ENCODE results near the gene KIF6. TPM values are rescaled to one million over a fixed set of nuclear protein-coding genes. Genes with fewer than 3 reads are reported as not detected.

Gene KIF6
- total RNA-seq, 1 donor from 2014 or later, result 2.7 TPM

DNA sequence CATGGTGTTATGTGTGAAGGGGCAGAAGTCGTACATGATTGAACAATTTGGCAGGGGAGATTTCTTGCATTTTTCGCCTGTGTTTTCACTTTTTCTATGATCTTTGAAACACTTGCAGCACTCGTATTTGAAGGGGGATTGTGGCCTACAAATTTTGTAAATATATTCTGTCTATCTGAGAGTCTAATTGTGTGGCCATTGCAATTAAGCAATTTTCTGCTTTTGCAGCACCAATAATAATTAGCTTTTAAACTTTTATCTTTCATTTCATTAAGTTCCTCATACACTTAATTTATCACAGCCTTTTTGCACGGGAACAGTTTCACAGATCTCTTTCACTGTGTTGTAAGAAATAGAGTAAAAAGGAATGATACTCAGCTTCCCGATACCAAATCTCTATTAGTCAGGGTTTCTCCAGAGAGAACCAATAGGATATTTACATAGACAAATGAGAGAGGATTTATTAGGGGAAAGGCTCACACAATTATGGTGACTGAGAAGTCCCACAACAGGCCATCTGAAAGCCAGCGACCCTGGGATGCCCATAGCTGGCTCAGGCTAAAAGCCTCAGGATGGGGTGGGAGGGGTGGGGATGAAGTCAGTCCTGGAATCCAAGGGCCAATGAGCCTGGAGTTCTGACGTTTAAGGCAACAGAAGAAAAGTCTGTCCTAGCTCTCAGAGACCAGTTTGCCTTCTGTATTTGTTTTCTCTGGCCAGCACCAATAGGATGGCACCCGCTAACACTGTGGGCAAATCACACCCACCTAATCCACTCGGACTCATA lies 58.3 kb downstream of the KIF6 start:
- H2AFZ ChIP-seq (replicated peaks), result peak overlapping the region; percentile 78
- no peaks in the 10 kb centered on the region for H3K9me3 ChIP-seq (ENCODE audit: low read depth)
- no peaks in the 10 kb centered on the region for H4K20me1 ChIP-seq (ENCODE audit: low read depth)
- H3K27me3 Mint-ChIP-seq (ENCODE audit: insufficient read depth, low read depth), result peaks cover 2% of the 10 kb centered on the region
- H3K9ac ChIP-seq, result no peak overlapping the region
- TF ChIP-seq, protein P1, sequence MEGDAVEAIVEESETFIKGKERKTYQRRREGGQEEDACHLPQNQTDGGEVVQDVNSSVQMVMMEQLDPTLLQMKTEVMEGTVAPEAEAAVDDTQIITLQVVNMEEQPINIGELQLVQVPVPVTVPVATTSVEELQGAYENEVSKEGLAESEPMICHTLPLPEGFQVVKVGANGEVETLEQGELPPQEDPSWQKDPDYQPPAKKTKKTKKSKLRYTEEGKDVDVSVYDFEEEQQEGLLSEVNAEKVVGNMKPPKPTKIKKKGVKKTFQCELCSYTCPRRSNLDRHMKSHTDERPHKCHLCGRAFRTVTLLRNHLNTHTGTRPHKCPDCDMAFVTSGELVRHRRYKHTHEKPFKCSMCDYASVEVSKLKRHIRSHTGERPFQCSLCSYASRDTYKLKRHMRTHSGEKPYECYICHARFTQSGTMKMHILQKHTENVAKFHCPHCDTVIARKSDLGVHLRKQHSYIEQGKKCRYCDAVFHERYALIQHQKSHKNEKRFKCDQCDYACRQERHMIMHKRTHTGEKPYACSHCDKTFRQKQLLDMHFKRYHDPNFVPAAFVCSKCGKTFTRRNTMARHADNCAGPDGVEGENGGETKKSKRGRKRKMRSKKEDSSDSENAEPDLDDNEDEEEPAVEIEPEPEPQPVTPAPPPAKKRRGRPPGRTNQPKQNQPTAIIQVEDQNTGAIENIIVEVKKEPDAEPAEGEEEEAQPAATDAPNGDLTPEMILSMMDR (IDR thresholded peaks at IDR 0.05), result no peak
- no peak for TF ChIP-seq EZH2phosphoT487 (IDR thresholded peaks at IDR 0.05)
- no peak for TF ChIP-seq EZH2 (IDR thresholded peaks at IDR 0.05)
- H3K4me1 Mint-ChIP-seq, result peaks cover 10% of the 10 kb centered on the region
- H3F3A ChIP-seq (ENCODE audit: low read depth), result no peaks in the 10 kb centered on the region
- H3K4me3 ChIP-seq, result no peak overlapping the region
- no peak overlapping the region for H3K4me3 Mint-ChIP-seq
- no peaks in the 10 kb centered on the region for H3K36me3 Mint-ChIP-seq
- peak; percentile 6 for DNase-seq (ENCODE audit: low spot score)
- peaks cover 15% of the 10 kb centered on the region for H3K4me1 ChIP-seq
- H3K27ac ChIP-seq, result no peak overlapping the region
- no peak overlapping the region for H3K4me2 ChIP-seq
- no peaks in the 10 kb centered on the region for H3K9me3 Mint-ChIP-seq
- H3K27ac Mint-ChIP-seq, result no peak overlapping the region
- H3K79me2 ChIP-seq (ENCODE audit: low read depth), result no peaks in the 10 kb centered on the region
- no peaks in the 10 kb centered on the region for H3K27me3 ChIP-seq
- no peaks in the 10 kb centered on the region for H3K36me3 ChIP-seq

DNA sequence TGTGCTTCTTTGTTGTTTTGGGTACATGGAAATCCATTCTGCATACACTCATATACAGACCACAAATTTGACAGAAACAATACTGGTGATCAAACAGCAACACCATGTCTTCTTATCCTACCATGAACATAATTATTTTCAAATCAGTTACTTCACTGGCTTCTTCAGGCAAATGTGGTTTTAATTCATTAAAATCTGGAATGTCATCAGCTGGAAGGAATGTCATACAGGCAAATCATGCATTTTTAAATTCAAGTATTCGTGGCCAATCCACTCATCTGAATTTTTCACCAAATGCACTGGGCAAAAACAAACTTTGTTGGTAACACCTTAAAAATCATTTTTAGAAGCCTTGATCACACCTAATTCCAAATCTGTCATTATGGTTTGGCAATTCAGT lies 59.3 kb downstream of the KIF6 start:
- Histone ChIP-seq H3K27me3 (no peaks in the 10 kb centered on the region), H2AFZ (replicated peaks) (no peak overlapping the region), H3F3A (ENCODE audit: low read depth) (no peaks in the 10 kb centered on the region), H3K4me3 (no peak overlapping the region), H3K79me2 (ENCODE audit: low read depth) (no peaks in the 10 kb centered on the region), H3K4me2 (no peak overlapping the region), H3K4me1 (peaks cover 15% of the 10 kb centered on the region), H3K36me3 (no peaks in the 10 kb centered on the region), H3K27ac (no peak overlapping the region), H3K9me3 (ENCODE audit: low read depth) (no peaks in the 10 kb centered on the region), H4K20me1 (ENCODE audit: low read depth) (no peaks in the 10 kb centered on the region), H3K9ac (no peak overlapping the region)
- no peak for DNase-seq (ENCODE audit: low spot score)
- no peaks in the 10 kb centered on the region for H3K9me3 Mint-ChIP-seq
- no peak overlapping the region for H3K4me3 Mint-ChIP-seq
- H3K36me3 Mint-ChIP-seq, result no peaks in the 10 kb centered on the region
- peaks cover 2% of the 10 kb centered on the region for H3K27me3 Mint-ChIP-seq (ENCODE audit: insufficient read depth, low read depth)
- peaks cover 10% of the 10 kb centered on the region for H3K4me1 Mint-ChIP-seq
- H3K27ac Mint-ChIP-seq, result no peak overlapping the region
- TF ChIP-seq EZH2phosphoT487 (IDR thresholded peaks at IDR 0.05), result no peak
- TF ChIP-seq, protein P1 (IDR thresholded peaks at IDR 0.05), result no peak
- no peak for TF ChIP-seq EZH2 (IDR thresholded peaks at IDR 0.05)

DNA sequence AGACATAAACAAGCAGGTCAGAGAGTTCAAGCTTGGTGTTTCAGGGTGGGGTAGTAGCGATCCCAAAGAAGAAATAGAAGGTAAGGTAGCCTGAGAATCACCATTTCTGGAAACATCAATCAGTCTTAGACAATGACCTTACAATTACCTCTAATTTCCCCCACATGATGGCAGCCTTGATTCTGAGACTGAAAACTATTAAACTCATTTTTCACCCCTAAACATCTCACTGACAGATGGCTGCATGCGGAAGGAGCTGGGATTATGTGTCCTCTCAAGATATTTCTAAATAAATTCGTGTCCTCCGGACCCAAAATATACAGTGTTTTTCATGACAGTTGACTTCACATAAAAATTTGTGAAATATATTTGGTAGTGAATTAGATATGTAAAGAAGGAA lies 61.0 kb downstream of the KIF6 start:
- Mint-ChIP-seq H3K4me3 (no peak overlapping the region), H3K9me3 (no peaks in the 10 kb centered on the region), H3K27me3 (ENCODE audit: insufficient read depth, low read depth) (no peaks in the 10 kb centered on the region), H3K4me1 (peaks cover 10% of the 10 kb centered on the region), H3K36me3 (no peaks in the 10 kb centered on the region), H3K27ac (no peak overlapping the region)
- H3K4me2 ChIP-seq, result no peak overlapping the region
- TF ChIP-seq EZH2 (IDR thresholded peaks at IDR 0.05), result no peak
- no peak for TF ChIP-seq EZH2phosphoT487 (IDR thresholded peaks at IDR 0.05)
- TF ChIP-seq, protein P1 (IDR thresholded peaks at IDR 0.05), result no peak
- peaks cover 13% of the 10 kb centered on the region for H3K4me1 ChIP-seq
- H3K9ac ChIP-seq, result no peak overlapping the region
- H3K27ac ChIP-seq, result no peak overlapping the region
- no peaks in the 10 kb centered on the region for H3K79me2 ChIP-seq (ENCODE audit: low read depth)
- DNase-seq (ENCODE audit: low spot score), result no peak
- no peaks in the 10 kb centered on the region for H3K9me3 ChIP-seq (ENCODE audit: low read depth)
- no peak overlapping the region for H2AFZ ChIP-seq (replicated peaks)
- no peaks in the 10 kb centered on the region for H3F3A ChIP-seq (ENCODE audit: low read depth)
- H4K20me1 ChIP-seq (ENCODE audit: low read depth), result no peaks in the 10 kb centered on the region
- H3K36me3 ChIP-seq, result no peaks in the 10 kb centered on the region
- H3K27me3 ChIP-seq, result no peaks in the 10 kb centered on the region
- no peak overlapping the region for H3K4me3 ChIP-seq

All from neural progenitor cell (in vitro differentiated cells).